Neutrophil (primary cell): ENCODE results near the gene TDRD15.
"Not testable (repeated sequence)": the region's sequence is repeated elsewhere in the genome, so short reads cannot be mapped to it uniquely, and the experiment has no call there.

Source experiments
- H3K27ac ChIP-seq: fragments of 200-600 bp; sonication (generic); 2 replicates; pipeline ENCODE4 v1.5.1; 2016; ENCODE audit warnings: mild to moderate bottlenecking, moderate library complexity
- H3K27me3 ChIP-seq: fragments of 200-600 bp; sonication (generic); 2 replicates; pipeline ENCODE4 v1.6.0; 2016; ENCODE audit warnings: mild to moderate bottlenecking
- H3K36me3 ChIP-seq: fragments of 200-600 bp; sonication (generic); 2 replicates; pipeline ENCODE4 v1.5.1; 2017
- H3K4me1 ChIP-seq, 2 experiments: fragments of 200-600 bp in 1 of 2; sonication (generic) in 1 of 2; 1 replicate in 1 of 2; 2 replicates in 1 of 2; pipeline versions ENCODE4 v1.5.1 to v1.6.1; 2013 to 2016; ENCODE audit warnings: low read depth in 1 of 2, low read length in 1 of 2, mild to moderate bottlenecking in 1 of 2, moderate library complexity in 1 of 2; ENCODE audit not compliant: control insufficient read depth in 1 of 2, insufficient read depth in 1 of 2
- H3K4me3 ChIP-seq, 2 experiments: fragments of 200-600 bp in 1 of 2; sonication (generic) in 1 of 2; 1 replicate in 1 of 2; 2 replicates in 1 of 2; pipeline ENCODE4 v1.5.1; 2013 to 2016; ENCODE audit warnings: low read depth in 1 of 2, low read length in 1 of 2, mild to moderate bottlenecking in 1 of 2, moderate library complexity in 1 of 2
- H3K9me3 ChIP-seq: fragments of 200-600 bp; sonication (generic); 2 replicates; pipeline ENCODE4 v1.5.1; 2016
- TF ChIP-seq, protein P1 (sequence below): fragments of 200-600 bp; sonication (generic); IDR thresholded peaks from 2 replicates; pipeline ENCODE4 v1.5.1; 2016; ENCODE audit warnings: antibody characterized with exemption

Gene TDRD15

DNA sequence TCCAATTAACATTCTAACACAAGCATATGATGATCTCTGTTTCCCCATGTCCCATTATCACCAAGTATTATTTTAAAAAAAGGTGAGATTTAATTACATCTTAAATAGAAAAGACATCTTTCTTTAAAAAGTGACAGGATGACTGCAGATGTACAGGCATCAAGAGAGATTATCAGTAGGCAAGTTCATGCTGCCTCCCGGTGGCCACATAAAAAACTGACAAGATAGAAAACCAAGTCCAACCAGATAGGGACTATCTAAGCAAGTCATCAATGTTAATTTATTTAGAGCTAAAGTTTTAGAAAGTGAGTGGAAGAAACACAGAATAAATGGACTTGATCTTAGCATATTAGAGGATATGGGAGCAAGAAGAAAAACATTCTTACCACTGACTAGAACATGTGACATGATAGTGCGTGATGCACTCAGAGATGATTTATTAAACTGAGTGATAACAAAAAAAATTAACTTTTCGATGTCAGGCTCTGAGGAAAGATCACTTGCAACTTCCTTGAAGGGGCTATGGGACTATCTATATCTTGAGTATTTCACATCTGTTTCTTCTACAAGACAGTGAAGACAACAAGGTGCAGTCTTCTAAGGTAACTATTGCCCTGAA is 5.4 kb upstream of the TDRD15 start:
- no peak overlapping the region for H3K27ac ChIP-seq
- no peaks in the 10 kb centered on the region for H3K4me1 ChIP-seq
- no peak overlapping the region for H3K4me3 ChIP-seq
- TF ChIP-seq, protein P1, sequence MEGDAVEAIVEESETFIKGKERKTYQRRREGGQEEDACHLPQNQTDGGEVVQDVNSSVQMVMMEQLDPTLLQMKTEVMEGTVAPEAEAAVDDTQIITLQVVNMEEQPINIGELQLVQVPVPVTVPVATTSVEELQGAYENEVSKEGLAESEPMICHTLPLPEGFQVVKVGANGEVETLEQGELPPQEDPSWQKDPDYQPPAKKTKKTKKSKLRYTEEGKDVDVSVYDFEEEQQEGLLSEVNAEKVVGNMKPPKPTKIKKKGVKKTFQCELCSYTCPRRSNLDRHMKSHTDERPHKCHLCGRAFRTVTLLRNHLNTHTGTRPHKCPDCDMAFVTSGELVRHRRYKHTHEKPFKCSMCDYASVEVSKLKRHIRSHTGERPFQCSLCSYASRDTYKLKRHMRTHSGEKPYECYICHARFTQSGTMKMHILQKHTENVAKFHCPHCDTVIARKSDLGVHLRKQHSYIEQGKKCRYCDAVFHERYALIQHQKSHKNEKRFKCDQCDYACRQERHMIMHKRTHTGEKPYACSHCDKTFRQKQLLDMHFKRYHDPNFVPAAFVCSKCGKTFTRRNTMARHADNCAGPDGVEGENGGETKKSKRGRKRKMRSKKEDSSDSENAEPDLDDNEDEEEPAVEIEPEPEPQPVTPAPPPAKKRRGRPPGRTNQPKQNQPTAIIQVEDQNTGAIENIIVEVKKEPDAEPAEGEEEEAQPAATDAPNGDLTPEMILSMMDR, result no peak
- no peaks in the 10 kb centered on the region for H3K36me3 ChIP-seq
- no peaks in the 10 kb centered on the region for H3K9me3 ChIP-seq
- peaks cover 4% of the 10 kb centered on the region for H3K27me3 ChIP-seq

DNA sequence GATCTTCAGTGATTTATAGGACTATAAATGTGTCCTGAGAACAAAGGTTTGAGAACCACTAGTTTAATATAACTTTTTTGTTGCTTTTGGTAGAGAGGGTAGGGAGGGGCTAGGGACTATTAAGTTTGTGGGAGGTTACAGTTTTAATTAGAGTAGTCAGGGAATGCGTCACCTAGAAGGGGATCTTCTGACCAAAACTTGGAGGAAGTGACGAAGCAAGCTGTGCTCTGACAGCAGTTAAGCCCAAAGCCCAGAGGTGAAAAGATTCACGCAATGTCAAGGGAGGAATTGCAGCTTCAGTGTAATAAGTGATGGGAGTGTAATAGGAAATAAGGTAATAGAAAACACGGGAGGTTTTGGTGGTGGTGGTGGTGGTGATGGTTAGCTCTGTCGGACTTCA is 8.1 kb downstream of the TDRD15 start:
- TF ChIP-seq, protein P1, result no peak
- Histone ChIP-seq H3K4me3 (no peak overlapping the region), H3K9me3 (no peaks in the 10 kb centered on the region), H3K36me3 (no peaks in the 10 kb centered on the region), H3K27ac (no peak overlapping the region), H3K27me3 (no peaks in the 10 kb centered on the region), H3K4me1 (no peaks in the 10 kb centered on the region)

DNA sequence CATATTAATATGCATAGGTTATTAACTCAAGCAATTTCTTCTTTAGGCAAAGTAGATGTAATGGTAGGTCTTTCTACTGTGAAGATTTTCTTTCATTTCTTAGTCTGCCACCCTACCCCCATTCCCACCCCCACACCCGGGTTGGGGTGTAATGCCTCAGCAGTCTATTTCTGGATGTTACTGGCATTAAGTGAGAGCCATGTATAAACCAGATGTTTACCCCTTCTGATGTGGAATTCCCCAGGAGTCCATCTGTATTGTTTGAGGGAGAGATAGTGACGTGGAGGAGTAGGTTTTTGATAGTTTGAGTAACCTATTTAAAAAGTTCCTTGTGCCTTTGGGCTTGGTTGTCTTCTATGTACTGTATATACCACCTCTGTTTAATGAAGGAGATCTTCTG is 11.8 kb downstream of the TDRD15 start:
- Histone ChIP-seq H3K27ac (no peak overlapping the region), H3K36me3 (no peaks in the 10 kb centered on the region), H3K9me3 (no peaks in the 10 kb centered on the region), H3K27me3 (no peaks in the 10 kb centered on the region), H3K4me1 (no peaks in the 10 kb centered on the region), H3K4me3 (no peak overlapping the region)
- TF ChIP-seq, protein P1, result no peak

DNA sequence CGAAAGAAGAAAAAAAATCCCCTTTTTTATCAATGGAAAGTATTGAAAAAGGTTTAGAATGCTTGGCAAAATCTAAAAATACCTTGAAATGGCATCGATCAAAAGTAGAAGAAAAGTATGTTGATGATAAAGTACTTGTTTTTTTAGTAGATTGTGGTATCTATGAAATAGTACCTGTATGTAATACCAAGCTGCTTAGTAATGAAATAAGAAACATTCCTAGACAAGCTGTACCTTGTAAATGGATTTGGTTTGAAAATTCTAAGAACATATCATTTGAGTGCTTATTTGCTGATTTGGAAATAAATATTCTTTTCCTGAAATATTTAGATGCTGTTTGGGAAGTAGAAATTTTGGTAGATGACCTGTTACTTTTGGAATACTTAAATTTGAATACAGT is 18.4 kb downstream of the TDRD15 start:
- Histone ChIP-seq H3K27me3 (no peaks in the 10 kb centered on the region), H3K27ac (no peak overlapping the region), H3K36me3 (no peaks in the 10 kb centered on the region), H3K9me3 (no peaks in the 10 kb centered on the region), H3K4me3 (no peak overlapping the region), H3K4me1 (no peaks in the 10 kb centered on the region)
- TF ChIP-seq, protein P1, result no peak

DNA sequence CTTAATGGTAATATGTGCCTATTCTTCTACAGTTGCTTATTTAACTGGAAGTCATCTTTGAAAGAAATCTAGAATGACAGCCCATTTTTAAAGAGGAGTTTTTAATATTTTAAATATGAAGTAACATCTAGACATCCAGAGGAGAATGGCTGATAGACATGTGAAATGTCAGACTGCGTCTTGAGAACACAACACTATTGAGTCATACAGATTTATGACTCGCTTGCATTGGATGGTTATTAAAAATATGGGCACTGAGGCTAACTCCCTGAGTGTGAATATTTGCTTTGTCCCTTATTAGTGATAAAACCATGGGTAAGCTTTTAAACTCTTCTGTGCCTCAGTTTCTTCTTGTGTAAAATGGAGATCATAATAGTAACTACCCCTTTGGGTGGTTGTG is 22.9 kb downstream of the TDRD15 start:
- no peaks in the 10 kb centered on the region for H3K4me1 ChIP-seq
- H3K36me3 ChIP-seq, result no peaks in the 10 kb centered on the region
- H3K27me3 ChIP-seq, result no peaks in the 10 kb centered on the region
- H3K4me3 ChIP-seq, result no peak overlapping the region
- no peak overlapping the region for H3K27ac ChIP-seq
- TF ChIP-seq, protein P1, result no peak
- no peaks in the 10 kb centered on the region for H3K9me3 ChIP-seq

DNA sequence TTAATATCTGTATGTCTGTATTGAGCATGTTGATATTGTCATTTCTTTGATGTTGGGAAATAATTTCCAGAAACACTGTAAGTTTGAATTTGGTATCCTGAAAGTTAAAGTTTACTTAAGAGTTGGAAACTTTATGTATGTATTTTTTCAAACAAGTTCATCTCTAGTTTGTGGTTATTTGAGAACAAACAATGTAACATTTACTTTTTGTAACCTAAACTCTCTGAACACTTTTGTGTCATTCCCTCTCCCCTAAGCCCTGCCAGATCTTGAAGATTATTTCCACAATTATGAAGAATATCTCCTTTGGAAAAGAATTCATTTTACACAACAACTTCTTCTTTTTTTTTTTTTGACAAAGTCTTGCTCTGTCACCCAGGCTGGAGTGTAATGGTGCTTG is 24.9 kb downstream of the TDRD15 start:
- TF ChIP-seq, protein P1, result no peak
- no peaks in the 10 kb centered on the region for H3K36me3 ChIP-seq
- H3K4me1 ChIP-seq, result no peaks in the 10 kb centered on the region
- H3K4me3 ChIP-seq, result no peak overlapping the region
- no peak overlapping the region for H3K27ac ChIP-seq
- H3K27me3 ChIP-seq, result no peaks in the 10 kb centered on the region
- no peaks in the 10 kb centered on the region for H3K9me3 ChIP-seq

DNA sequence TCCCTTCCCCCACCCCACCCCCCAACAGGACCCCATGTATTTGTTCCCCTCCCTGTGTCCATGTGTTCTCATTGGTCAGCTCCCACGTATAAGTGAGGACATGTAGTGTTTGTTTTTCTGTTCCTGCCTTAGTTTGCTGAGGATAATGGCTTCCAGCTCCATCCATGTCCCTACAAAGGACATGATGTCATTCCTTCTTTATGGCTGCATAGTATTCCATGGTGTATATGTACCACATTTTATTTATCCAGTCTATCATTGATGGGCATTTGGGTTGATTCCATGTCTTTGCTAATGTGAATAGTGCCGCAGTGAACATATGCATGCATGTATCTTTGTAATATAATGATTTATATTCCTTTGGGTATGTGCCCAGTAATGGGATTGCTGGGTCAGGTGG is 27.5 kb downstream of the TDRD15 start:
- not testable (repeated sequence) for H3K4me1 ChIP-seq, H3K27me3 ChIP-seq, H3K9me3 ChIP-seq, H3K27ac ChIP-seq, H3K4me3 ChIP-seq, H3K36me3 ChIP-seq
